Measurements from ENCODE around the gene C12orf54.

C12orf54 gene

DNA sequence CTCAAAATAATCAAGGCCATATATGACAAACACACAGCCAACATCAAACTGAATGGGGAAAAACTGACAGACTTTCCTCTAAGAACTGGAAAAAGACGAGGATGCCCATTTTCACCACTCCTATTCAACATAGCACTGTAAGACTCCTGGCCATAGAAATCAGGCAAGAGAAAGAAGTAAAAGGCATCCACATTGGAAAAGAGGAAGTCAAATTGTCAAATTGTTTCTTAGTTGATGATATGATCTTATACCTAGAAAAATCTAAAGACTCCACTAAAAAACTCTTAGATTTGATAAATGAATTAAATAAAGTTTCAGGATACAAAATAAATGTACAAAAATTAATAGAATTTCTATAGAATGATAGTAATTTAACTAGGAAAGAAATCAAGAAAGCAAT lies 54.3 kb downstream of the C12orf54 start:
- Mint-ChIP-seq H3K27ac (no peak overlapping the region), H3K4me3 (no peak overlapping the region), H3K27me3 (peaks cover 2% of the 10 kb centered on the region)

DNA sequence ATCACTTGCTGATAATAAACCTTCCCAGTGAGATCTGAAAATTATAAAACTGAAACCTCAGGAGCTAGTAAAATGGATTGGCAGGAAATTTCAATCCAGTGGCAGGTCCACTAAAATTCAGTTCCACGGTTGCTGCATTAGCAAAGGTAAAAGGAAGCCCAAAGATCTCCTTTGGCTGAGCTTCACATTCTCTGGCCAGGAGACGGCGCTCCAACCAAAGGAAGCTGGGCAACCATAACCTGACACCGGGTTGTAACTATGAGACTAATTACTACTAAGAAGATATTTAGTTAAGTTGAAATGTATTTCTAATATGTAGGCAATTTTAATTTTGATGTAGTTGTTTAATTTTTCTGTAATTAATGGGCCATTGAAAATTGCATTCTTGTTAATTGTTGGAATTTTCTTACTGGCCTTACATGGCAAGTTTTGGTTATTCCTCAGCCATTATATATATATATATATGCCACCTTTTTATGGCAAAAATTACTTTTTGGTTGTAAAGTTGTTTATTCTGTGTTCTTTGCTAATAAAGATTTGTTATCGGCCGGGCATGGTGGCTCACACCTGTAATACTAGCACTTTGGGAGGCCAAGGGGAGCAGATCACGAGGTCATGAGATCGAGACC lies 60.1 kb downstream of the C12orf54 start:
- Mint-ChIP-seq H3K27ac (no peak overlapping the region), H3K4me1 (peaks cover 32% of the 10 kb centered on the region), H3K27me3 (peaks cover 6% of the 10 kb centered on the region), H3K9me3 (peaks cover 4% of the 10 kb centered on the region), H3K36me3 (ENCODE audit: low read depth) (no peaks in the 10 kb centered on the region), H3K4me3 (no peak overlapping the region)
- no peak for ATAC-seq
- peak; percentile 62 for DNase-seq

More for the DNA sequence above, 54.3 kb downstream of the C12orf54 start:
- Mint-ChIP-seq H3K4me1 (peaks cover 40% of the 10 kb centered on the region), H3K9me3 (peaks cover 4% of the 10 kb centered on the region), H3K36me3 (ENCODE audit: low read depth) (no peaks in the 10 kb centered on the region)
- DNase-seq (no peak), ATAC-seq (no peak)

DNA sequence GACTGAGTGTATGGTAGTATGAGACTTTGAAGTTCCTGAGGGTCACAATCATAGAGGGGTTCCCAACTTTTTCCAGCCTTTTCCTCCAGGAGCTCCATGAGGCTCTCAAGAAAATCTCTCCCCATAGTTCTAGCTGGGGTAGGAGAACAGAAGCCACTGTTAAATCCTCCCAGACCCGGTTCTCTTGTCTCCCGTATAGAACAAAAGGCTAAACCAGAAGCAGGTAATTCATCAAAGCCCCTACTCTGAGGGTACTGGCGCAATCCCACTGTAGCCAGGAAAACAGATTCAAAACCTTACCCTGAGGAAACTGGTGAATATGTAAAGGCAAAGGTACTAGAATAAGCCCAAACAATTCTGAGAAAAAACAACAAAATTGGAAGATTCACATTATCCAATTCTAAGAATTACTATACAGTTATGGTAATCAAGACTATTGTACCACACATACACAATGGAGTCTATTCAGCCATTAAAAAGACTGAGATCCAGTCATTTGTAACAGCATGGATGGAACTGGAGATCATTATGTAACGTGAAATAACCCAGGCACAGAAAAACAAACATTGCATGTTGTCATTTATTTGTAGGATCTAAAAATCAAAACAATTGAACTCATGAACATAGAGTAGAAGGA lies 63.7 kb downstream of the C12orf54 start:
- Mint-ChIP-seq H3K36me3 (ENCODE audit: low read depth) (no peaks in the 10 kb centered on the region), H3K9me3 (no peaks in the 10 kb centered on the region), H3K4me1 (peaks cover 14% of the 10 kb centered on the region), H3K4me3 (no peak overlapping the region), H3K27ac (no peak overlapping the region), H3K27me3 (peaks cover 8% of the 10 kb centered on the region)
- no peak for ATAC-seq
- DNase-seq: no peak

Measured in activated naive CD8-positive, alpha-beta T cell treated with anti-CD3 and anti-CD28 coated beads, Interleukin-2, amount 50 U/mL, for 24 hours (primary cell).